ENCODE results near the gene GPR132. TPM values are rescaled to one million over a fixed set of nuclear protein-coding genes. Genes with fewer than 3 reads are reported as not detected.

GPR132 gene
- total and polyA plus RNA-seq, 5 donors from 2014 or later = 8.8 to 94.5 (median 17.1) TPM

GRCh38 chr14:105094193-105094907, 29.1 kb upstream of the GPR132 start:
- no peak overlapping the region for H3K4me3 ChIP-seq (ENCODE audit: low read depth, low read length)
- H3K36me3 ChIP-seq (ENCODE audit: control insufficient read depth, insufficient read depth, low read length) = no peaks in the 10 kb centered on the region
- peaks cover 20% of the 10 kb centered on the region for H3K4me1 ChIP-seq (ENCODE audit: control insufficient read depth, insufficient read depth, low read length, poor library complexity, severe bottlenecking)
- peak overlapping the region; percentile 70 for H3K27ac ChIP-seq (ENCODE audit: insufficient read depth, low read length, poor library complexity, severe bottlenecking)
- H3K27me3 ChIP-seq (ENCODE audit: control insufficient read depth, insufficient read depth, low read length) = no peaks in the 10 kb centered on the region
- no peaks in the 10 kb centered on the region for H3K9me3 ChIP-seq (ENCODE audit: control insufficient read depth in 2 of 2, low read length in 2 of 2)
- Mint-ChIP-seq H3K36me3 (no peaks in the 10 kb centered on the region), H3K27me3 (peaks cover 6% of the 10 kb centered on the region), H3K9me3 (no peaks in the 10 kb centered on the region), H3K4me3 (peak overlapping the region; percentile 58 to 87 (median 76)), H3K27ac (peak overlapping the region in 1 of 3 donors; percentile 26), H3K4me1 (peaks cover 3 to 25% (median 5%) of the 10 kb centered on the region in 4 donors)
- DNase-seq (no peak), ATAC-seq (ENCODE audit: low read depth in 2 of 2) (no peak)

DNA sequence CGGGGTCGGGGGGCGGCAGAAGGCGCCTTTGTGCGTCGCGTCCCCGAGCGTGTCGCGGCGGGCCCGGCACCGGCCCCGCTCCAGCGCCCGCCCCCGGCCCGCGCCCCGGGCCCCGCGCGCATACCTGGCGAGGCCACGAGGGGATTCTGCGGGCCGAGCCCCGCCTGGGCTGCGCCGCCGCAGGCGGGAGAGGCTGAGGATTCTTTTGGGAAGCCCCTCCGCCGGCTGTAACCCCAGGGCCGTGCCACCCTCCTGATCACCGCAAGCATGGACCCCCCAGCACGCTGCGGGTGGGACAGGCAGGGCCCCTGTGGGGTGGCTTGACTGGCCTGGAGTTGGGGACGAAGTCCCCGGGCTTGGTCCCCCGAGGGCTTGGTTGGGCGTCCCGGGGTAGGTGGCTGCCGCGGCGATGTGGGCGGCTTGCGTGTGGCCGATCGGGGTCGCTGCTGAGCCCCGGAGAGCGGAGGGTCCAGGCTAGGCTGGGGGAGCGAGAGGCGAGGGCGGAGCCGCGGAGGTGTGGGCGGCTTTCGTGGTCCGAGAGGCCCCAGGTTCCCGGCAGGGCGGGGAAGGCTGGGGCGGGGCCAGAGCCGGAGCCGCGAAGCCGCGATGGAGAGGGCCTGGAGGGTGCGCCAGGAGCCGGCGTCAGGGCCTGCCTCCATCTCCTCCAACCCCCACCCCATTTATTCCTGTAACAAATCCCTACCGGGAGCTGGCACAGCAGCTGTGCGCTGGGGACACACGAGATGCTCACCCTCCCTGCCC, 28.4 kb upstream of the GPR132 start:
- DNase-seq (peak in 2 of 3 donors; percentile 42 to 59), ATAC-seq (ENCODE audit: low read depth in 2 of 2) (peak; percentile 46 to 54)
- Histone ChIP-seq H3K27me3 (ENCODE audit: control insufficient read depth, insufficient read depth, low read length) (no peaks in the 10 kb centered on the region), H3K4me1 (ENCODE audit: control insufficient read depth, insufficient read depth, low read length, poor library complexity, severe bottlenecking) (peaks cover 20% of the 10 kb centered on the region), H3K36me3 (ENCODE audit: control insufficient read depth, insufficient read depth, low read length) (no peaks in the 10 kb centered on the region), H3K4me3 (ENCODE audit: low read depth, low read length) (no peak overlapping the region), H3K9me3 (ENCODE audit: control insufficient read depth in 2 of 2, low read length in 2 of 2) (no peaks in the 10 kb centered on the region), H3K27ac (ENCODE audit: insufficient read depth, low read length, poor library complexity, severe bottlenecking) (peak overlapping the region; percentile 70)
- no peaks in the 10 kb centered on the region for H3K36me3 Mint-ChIP-seq
- peaks cover 6% of the 10 kb centered on the region for H3K27me3 Mint-ChIP-seq
- no peak overlapping the region for H3K27ac Mint-ChIP-seq
- no peaks in the 10 kb centered on the region for H3K9me3 Mint-ChIP-seq
- peak overlapping the region in 3 of 4 donors; percentile 22 to 77 (median 76) for H3K4me3 Mint-ChIP-seq
- peaks cover 3 to 29% (median 8%) of the 10 kb centered on the region in 4 donors for H3K4me1 Mint-ChIP-seq

GRCh38 chr14:105093038-105093430, 27.8 kb upstream of the GPR132 start:
- H3K27ac Mint-ChIP-seq = peak overlapping the region in 1 of 3 donors; percentile 63
- peak overlapping the region; percentile 66 for H3K27ac ChIP-seq (ENCODE audit: insufficient read depth, low read length, poor library complexity, severe bottlenecking)
- H3K4me1 Mint-ChIP-seq = peaks cover 3 to 32% (median 8%) of the 10 kb centered on the region in 4 donors

GRCh38 chr14:105092171-105093037, 27.2 kb upstream of the GPR132 start:
- Mint-ChIP-seq H3K36me3 (no peaks in the 10 kb centered on the region), H3K27ac (peak overlapping the region; percentile 60 to 82 (median 71)), H3K4me3 (peak overlapping the region; percentile 83 to 84 (median 83)), H3K27me3 (peaks cover 6% of the 10 kb centered on the region), H3K4me1 (peaks cover 3 to 33% (median 8%) of the 10 kb centered on the region in 4 donors), H3K9me3 (no peaks in the 10 kb centered on the region)
- no peaks in the 10 kb centered on the region for H3K9me3 ChIP-seq (ENCODE audit: control insufficient read depth in 2 of 2, low read length in 2 of 2)
- H3K4me3 ChIP-seq (ENCODE audit: low read depth, low read length) = no peak overlapping the region
- peak overlapping the region; percentile 66 for H3K27ac ChIP-seq (ENCODE audit: insufficient read depth, low read length, poor library complexity, severe bottlenecking)
- H3K27me3 ChIP-seq (ENCODE audit: control insufficient read depth, insufficient read depth, low read length) = no peaks in the 10 kb centered on the region
- DNase-seq (no peak), ATAC-seq (ENCODE audit: low read depth in 2 of 2) (no peak)
- no peaks in the 10 kb centered on the region for H3K36me3 ChIP-seq (ENCODE audit: control insufficient read depth, insufficient read depth, low read length)
- peaks cover 27% of the 10 kb centered on the region for H3K4me1 ChIP-seq (ENCODE audit: control insufficient read depth, insufficient read depth, low read length, poor library complexity, severe bottlenecking)

More at GRCh38 chr14:105093038-105093430, 27.8 kb upstream of the GPR132 start:
- DNase-seq = peak; percentile 47 to 72 (median 57)
- Histone ChIP-seq H3K36me3 (ENCODE audit: control insufficient read depth, insufficient read depth, low read length) (no peaks in the 10 kb centered on the region), H3K9me3 (ENCODE audit: control insufficient read depth in 2 of 2, low read length in 2 of 2) (no peaks in the 10 kb centered on the region), H3K27me3 (ENCODE audit: control insufficient read depth, insufficient read depth, low read length) (no peaks in the 10 kb centered on the region), H3K4me1 (ENCODE audit: control insufficient read depth, insufficient read depth, low read length, poor library complexity, severe bottlenecking) (peaks cover 22% of the 10 kb centered on the region), H3K4me3 (ENCODE audit: low read depth, low read length) (no peak overlapping the region)
- Mint-ChIP-seq H3K9me3 (no peaks in the 10 kb centered on the region), H3K27me3 (peaks cover 6% of the 10 kb centered on the region), H3K4me3 (peak overlapping the region; percentile 83 to 84 (median 83)), H3K36me3 (no peaks in the 10 kb centered on the region)
- peak; percentile 39 to 58 for ATAC-seq (ENCODE audit: low read depth in 2 of 2)

GRCh38 chr14:105091517-105092170, 26.4 kb upstream of the GPR132 start:
- Histone ChIP-seq H3K27me3 (ENCODE audit: control insufficient read depth, insufficient read depth, low read length) (no peaks in the 10 kb centered on the region), H3K4me3 (ENCODE audit: low read depth, low read length) (no peak overlapping the region), H3K27ac (ENCODE audit: insufficient read depth, low read length, poor library complexity, severe bottlenecking) (no peak overlapping the region), H3K4me1 (ENCODE audit: control insufficient read depth, insufficient read depth, low read length, poor library complexity, severe bottlenecking) (peaks cover 35% of the 10 kb centered on the region), H3K9me3 (ENCODE audit: control insufficient read depth in 2 of 2, low read length in 2 of 2) (no peaks in the 10 kb centered on the region), H3K36me3 (ENCODE audit: control insufficient read depth, insufficient read depth, low read length) (no peaks in the 10 kb centered on the region)
- Mint-ChIP-seq H3K9me3 (peaks cover 0 to under 1% (median 0%) of the 10 kb centered on the region in 7 donors), H3K36me3 (no peaks in the 10 kb centered on the region), H3K4me3 (peak overlapping the region; percentile 58 to 84 (median 74)), H3K27ac (peak overlapping the region in 2 of 3 donors; percentile 60 to 82), H3K27me3 (peaks cover 6% of the 10 kb centered on the region), H3K4me1 (peaks cover 3 to 37% (median 8%) of the 10 kb centered on the region in 4 donors)
- no peak for DNase-seq
- ATAC-seq (ENCODE audit: low read depth in 2 of 2) = no peak

GRCh38 chr14:105091054-105091516, 25.9 kb upstream of the GPR132 start:
- Mint-ChIP-seq H3K27me3 (peaks cover 6% of the 10 kb centered on the region), H3K4me1 (peaks cover 3 to 43% (median 8%) of the 10 kb centered on the region in 4 donors), H3K36me3 (no peaks in the 10 kb centered on the region), H3K4me3 (peak overlapping the region in 1 of 4 donors; percentile 10), H3K9me3 (peaks cover 0 to 2% (median 0%) of the 10 kb centered on the region in 7 donors), H3K27ac (no peak overlapping the region)
- ATAC-seq (ENCODE audit: low read depth in 2 of 2) (no peak), DNase-seq (no peak)
- Histone ChIP-seq H3K27ac (ENCODE audit: insufficient read depth, low read length, poor library complexity, severe bottlenecking) (no peak overlapping the region), H3K9me3 (ENCODE audit: control insufficient read depth in 2 of 2, low read length in 2 of 2) (no peaks in the 10 kb centered on the region), H3K4me1 (ENCODE audit: control insufficient read depth, insufficient read depth, low read length, poor library complexity, severe bottlenecking) (peaks cover 39% of the 10 kb centered on the region), H3K27me3 (ENCODE audit: control insufficient read depth, insufficient read depth, low read length) (no peaks in the 10 kb centered on the region), H3K36me3 (ENCODE audit: control insufficient read depth, insufficient read depth, low read length) (no peaks in the 10 kb centered on the region), H3K4me3 (ENCODE audit: low read depth, low read length) (no peak overlapping the region)
